CD4-positive, alpha-beta T cell treated with Interferon alpha-2 for 1 hour (primary cell): Measurements from ENCODE around the gene CEMIP.

Experiments used
- DNase-seq, 2 donors: peaks; one replicate each; pipeline ENCODE4 v3.0.0-alpha.2; 2020 to 2022

The CEMIP gene

GRCh38 chr15:80898040-80898439 lies 118.9 kb downstream of the CEMIP start:
- no peak for DNase-seq

DNA sequence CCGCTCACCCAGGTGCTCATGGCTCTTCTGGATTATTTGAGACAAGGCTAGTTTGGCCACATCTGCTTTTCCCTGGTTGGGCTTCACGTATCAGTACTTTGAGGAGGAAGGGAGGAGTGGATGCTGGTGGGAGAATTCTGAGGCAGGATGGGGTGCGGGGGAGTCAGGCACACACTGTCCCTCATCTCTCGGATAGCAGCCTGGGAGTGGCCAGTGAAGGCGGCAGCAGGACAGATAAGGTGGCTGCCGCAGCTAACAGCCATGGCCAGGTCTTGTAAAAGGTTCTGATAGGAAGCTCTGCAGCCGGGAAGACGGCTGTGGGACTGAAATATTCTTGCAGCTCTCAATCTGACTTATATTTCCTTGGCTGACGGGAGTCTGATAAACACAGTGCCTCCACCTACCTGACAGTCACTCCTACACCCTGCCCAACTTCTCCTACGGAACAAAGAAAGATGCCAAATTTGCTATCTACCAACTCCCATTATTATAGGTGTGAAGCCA lies 123.2 kb downstream of the CEMIP start:
- no peak for DNase-seq

DNA sequence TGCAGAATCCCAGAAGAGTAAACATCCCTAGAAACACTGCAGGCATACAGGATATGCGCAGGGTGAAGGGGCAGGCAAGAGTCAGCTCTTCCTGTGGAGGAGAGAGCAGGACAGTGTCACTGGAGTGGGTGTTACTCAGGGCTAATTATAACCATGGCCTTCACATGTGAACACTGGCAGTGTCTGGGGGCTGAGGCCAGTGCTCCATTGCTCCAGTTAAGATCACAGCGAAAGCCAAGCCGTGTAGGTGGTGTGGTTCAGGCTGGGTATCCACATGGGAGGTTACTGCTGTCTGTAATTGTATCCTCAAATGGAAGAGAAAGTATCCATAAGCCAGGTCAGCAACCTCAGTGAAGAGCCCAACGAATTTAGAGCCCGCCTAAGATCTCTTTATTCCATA lies 125.8 kb downstream of the CEMIP start:
- no peak for DNase-seq

GRCh38 chr15:80906159-80906766 lies 127.1 kb downstream of the CEMIP start:
- no peak for DNase-seq

DNA sequence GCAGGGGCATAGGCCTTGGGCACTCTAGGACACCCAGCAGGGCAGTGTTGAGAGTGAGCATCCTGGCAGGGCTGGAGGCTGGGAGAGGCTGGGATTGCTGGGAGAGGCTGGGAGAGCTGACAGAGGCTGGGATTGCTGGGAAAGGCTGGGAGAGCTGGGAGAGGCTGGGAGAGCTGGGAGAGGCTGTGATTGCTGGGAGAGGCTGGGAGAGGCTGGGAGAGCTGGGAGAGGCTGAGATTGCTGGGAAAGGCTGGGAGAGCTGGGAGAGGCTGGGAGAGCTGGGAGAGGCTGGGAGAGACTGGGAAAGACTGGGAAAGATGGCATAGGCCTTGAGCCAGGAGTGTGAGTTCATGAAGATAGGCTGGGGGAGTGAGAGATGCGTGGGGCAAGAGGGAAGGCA lies 132.7 kb downstream of the CEMIP start:
- no peak for DNase-seq

- DNase-seq, result no peak
These were observed 133.5 kb downstream of the CEMIP start for GRCh38 chr15:80912673-80913072.

DNA sequence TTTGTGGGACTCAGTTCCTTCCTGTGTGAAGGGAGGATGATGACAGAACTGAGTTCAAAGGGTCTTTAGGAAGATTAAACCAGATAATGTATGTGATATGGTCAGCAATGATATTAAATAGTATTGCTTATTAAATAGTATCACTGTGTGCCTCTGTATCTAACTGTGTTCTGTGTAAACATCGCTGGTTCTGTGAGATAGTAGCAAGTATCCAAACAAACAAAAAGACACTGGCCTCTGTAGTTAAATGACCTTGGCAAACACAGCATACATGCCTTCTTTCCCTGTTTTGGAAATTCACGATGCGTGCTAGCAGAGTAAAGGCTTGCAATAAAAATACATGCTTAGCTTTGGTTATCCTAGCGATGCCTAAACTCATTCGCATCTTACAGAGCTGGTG lies 134.4 kb downstream of the CEMIP start:
- DNase-seq, result no peak

GRCh38 chr15:80915472-80915871 lies 136.3 kb downstream of the CEMIP start:
- DNase-seq, result no peak

DNA sequence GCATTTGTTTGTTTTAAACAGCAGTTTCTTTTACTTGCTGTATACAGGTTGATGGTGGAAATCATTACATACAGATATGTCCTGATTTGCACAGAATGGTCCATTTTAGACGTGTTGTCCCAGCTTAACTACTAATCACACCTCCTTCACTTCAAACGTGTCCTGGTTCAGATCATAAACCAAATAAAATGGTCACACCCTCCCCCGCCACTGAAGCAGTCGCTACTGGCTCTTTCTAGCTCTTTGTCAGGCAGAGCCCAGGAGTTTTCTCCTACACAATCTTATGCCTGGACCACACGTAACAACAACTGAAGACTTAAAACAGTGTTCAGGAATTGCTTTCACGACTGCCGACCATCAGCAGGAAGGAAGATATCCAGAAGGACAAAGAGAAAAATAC lies 136.9 kb downstream of the CEMIP start:
- DNase-seq, result no peak

GRCh38 chr15:80918196-80918783 lies 139.1 kb downstream of the CEMIP start:
- DNase-seq, result no peak

GRCh38 chr15:80920271-80920699 lies 141.1 kb downstream of the CEMIP start:
- DNase-seq, result no peak

- DNase-seq, result no peak
These were observed 142.7 kb downstream of the CEMIP start for GRCh38 chr15:80921736-80922410.

GRCh38 chr15:80923668-80924067 lies 144.5 kb downstream of the CEMIP start:
- no peak for DNase-seq

- no peak for DNase-seq
These were observed 145.1 kb downstream of the CEMIP start for GRCh38 chr15:80924278-80924677.

- DNase-seq, result no peak
These were observed 146.5 kb downstream of the CEMIP start for GRCh38 chr15:80925597-80926059.

GRCh38 chr15:80926126-80926525 lies 147.0 kb downstream of the CEMIP start:
- DNase-seq, result no peak

DNA sequence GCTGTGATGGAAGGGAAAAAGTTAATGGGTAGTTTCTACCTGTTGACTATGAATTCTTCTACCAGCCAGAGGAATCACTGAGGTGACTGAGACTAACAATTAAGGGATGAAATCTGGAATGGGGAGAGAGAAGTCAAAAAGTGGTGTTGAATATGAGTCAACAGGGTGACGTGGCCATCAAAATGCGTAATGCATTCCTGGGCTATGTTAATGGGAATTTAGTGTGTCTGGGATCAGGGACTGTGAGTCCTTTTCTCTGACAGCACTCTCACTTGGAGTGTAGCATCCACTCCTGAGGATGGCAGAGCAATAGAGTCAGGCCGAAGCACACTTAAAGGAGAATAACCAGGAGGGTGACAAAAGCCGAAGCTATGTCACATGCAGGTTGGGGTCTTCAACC lies 150.1 kb downstream of the CEMIP start:
- DNase-seq, result no peak

DNA sequence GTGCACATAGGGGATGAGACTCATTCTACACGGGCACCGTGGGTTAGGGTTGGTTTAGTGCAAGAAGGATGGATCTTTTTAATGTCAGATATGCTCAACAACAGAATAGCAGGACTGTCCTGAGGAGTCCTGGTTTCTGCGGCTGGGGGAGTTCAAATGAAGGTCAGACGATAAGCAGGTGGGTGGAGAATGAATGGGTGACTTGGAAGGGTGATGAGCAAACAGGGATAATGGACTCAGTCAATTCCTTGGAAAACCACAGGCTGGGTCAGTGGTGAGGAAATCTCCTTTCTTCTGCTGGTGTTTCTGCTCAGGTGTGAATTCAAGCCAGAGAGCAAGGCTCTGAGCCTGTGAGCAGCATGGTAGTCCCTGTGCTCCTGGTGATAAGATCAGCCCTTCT lies 150.5 kb downstream of the CEMIP start:
- DNase-seq, result no peak

- DNase-seq, result no peak
These were observed 152.0 kb downstream of the CEMIP start for GRCh38 chr15:80931191-80931590.

- no peak for DNase-seq
These were observed 152.7 kb downstream of the CEMIP start for GRCh38 chr15:80931721-80932512.

DNA sequence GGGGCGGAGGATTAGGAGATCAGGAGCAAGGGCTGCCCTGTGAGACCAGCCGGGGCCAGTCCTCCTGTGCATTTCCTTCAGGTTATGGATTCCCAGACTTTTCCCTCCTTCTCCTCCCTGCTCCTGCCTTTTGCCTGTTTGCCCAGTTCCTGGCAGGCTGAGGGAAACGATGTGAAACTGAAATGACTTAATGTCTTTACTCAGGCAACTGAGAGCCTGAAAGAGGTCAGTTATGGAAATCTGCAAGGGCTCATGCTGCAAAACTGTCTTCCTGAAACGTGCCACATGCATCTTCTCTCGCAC lies 153.3 kb downstream of the CEMIP start:
- no peak for DNase-seq

GRCh38 chr15:80932989-80933388 lies 153.8 kb downstream of the CEMIP start:
- DNase-seq, result no peak

GRCh38 chr15:80934761-80935221 lies 155.6 kb downstream of the CEMIP start:
- DNase-seq, result no peak
